ENCODE results near the gene FTO.

DNA sequence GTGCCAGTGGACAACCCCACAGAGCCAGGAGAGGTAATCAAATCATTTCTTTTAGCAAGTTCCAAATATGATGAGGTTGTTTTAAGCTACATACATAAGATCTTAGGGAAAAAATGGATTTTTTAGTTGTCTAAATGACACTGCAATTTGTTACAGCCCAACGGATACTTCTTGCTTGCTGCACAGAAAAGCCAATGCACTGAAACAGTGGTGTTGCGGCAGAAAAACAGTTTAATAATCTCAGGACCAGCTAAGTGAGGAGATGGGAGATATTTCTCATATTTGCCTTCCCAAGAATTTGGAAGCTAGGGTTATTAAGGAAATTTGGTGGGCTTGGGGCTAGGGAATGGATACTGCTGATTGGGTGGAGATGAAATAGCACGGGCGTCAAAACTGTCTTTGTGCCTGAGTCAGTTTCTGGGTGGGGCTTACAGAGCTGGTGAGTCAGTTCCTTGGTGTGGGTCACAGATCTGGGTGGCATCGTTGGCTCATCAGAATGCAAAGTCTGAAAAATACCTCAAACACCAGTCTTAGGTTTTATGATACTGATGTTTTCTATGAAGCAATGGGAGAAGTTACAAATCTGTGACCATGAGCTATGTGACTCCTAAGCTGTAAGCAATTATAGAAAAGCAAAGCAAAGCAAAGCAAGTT, 327.3 kb downstream of the FTO start:
- TF ChIP-seq EZH2 (IDR thresholded peaks at IDR 0.05) = no peak
- TF ChIP-seq, protein P1, sequence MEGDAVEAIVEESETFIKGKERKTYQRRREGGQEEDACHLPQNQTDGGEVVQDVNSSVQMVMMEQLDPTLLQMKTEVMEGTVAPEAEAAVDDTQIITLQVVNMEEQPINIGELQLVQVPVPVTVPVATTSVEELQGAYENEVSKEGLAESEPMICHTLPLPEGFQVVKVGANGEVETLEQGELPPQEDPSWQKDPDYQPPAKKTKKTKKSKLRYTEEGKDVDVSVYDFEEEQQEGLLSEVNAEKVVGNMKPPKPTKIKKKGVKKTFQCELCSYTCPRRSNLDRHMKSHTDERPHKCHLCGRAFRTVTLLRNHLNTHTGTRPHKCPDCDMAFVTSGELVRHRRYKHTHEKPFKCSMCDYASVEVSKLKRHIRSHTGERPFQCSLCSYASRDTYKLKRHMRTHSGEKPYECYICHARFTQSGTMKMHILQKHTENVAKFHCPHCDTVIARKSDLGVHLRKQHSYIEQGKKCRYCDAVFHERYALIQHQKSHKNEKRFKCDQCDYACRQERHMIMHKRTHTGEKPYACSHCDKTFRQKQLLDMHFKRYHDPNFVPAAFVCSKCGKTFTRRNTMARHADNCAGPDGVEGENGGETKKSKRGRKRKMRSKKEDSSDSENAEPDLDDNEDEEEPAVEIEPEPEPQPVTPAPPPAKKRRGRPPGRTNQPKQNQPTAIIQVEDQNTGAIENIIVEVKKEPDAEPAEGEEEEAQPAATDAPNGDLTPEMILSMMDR (IDR thresholded peaks at IDR 0.05) = no peak
